Measurements from ENCODE around the gene ARHGEF1.

- TF ChIP-seq CTCF (IDR thresholded peaks at IDR 0.05) (no peak), POLR2A (IDR thresholded peaks at IDR 0.05) (no peak)
Observed at GRCh38 chr19:41904118-41904870, 21.3 kb downstream of the ARHGEF1 start.

All from heart left ventricle (tissue), 13 donors.